Measurements from ENCODE around the gene PLD6.

DNA sequence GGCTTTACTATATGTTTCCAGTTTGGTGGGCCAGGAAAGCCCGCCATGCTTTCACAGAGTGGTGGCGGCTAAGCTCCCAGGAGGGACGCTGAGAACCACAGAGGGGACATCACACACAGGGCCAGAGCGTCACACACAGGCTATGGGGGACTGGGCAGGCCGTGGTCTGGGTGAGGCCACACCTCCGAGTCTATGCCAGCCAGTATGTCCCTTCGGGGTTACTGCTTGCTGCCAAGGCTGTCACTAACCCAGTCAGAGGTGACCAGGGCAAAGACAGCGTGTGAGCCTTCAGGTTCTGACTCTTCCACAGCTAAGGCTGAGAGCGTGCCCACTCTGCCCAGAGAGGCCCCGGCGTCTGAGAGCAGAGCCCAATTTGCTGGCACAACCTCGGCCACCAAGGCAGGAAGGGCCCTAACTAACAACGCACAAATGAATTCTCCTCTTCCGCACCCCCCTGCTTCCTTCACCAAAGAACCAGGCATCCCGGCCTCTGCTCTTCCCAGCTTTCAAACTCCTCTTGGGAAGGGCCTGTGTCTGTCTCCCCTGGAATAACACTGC is 2.9 kb downstream of the PLD6 start:
- TF ChIP-seq, protein P1, sequence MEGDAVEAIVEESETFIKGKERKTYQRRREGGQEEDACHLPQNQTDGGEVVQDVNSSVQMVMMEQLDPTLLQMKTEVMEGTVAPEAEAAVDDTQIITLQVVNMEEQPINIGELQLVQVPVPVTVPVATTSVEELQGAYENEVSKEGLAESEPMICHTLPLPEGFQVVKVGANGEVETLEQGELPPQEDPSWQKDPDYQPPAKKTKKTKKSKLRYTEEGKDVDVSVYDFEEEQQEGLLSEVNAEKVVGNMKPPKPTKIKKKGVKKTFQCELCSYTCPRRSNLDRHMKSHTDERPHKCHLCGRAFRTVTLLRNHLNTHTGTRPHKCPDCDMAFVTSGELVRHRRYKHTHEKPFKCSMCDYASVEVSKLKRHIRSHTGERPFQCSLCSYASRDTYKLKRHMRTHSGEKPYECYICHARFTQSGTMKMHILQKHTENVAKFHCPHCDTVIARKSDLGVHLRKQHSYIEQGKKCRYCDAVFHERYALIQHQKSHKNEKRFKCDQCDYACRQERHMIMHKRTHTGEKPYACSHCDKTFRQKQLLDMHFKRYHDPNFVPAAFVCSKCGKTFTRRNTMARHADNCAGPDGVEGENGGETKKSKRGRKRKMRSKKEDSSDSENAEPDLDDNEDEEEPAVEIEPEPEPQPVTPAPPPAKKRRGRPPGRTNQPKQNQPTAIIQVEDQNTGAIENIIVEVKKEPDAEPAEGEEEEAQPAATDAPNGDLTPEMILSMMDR (IDR thresholded peaks at IDR 0.05), result no peak
- no peak for TF ChIP-seq EZH2 (IDR thresholded peaks at IDR 0.05; ENCODE audit: borderline replicate concordance, insufficient read depth, low read depth, low read length, poor library complexity, severe bottlenecking)
